Natural killer cell (primary cell): ENCODE data around the gene JARID2. TPM values are rescaled to one million over a fixed set of nuclear protein-coding genes. Genes with fewer than 3 reads are reported as not detected.
A peak's percentile ranks its signal among the peaks of the same experiment; 100 is the strongest.

ENCODE experiments used
- ATAC-seq, 3 donors: fragments of 150-1000 bp in 2 of 3; fragments of 200-7000 bp in 1 of 3; cut with Tn5 transposase; 1 replicate in 1 of 3; 2 replicates in 2 of 3; pipeline ENCODE4 v1.10.0; 2021; ENCODE audit warnings: mild to moderate bottlenecking in 2 of 3, moderate library complexity in 2 of 3
- DNase-seq, 2 donors: peaks; one replicate each; pipeline versions ENCODE4 v3.0.0 to v3.0.0-alpha.2; 2013 to 2021; ENCODE audit warnings: mixed read lengths in 1 of 2
- H3K27ac ChIP-seq: one replicate; pipeline ENCODE4 v1.5.1; 2013; ENCODE audit warnings: mild to moderate bottlenecking, low read length
- H3K27me3 ChIP-seq: one replicate; pipeline ENCODE4 v1.6.1; 2013; ENCODE audit warnings: low read length; ENCODE audit not compliant: control insufficient read depth, insufficient read depth
- H3K36me3 ChIP-seq: one replicate; pipeline ENCODE4 v1.6.1; 2013; ENCODE audit warnings: low read length; ENCODE audit not compliant: control insufficient read depth, insufficient read depth
- H3K4me1 ChIP-seq: one replicate; pipeline ENCODE4 v1.6.1; 2013; ENCODE audit warnings: low read length; ENCODE audit not compliant: control insufficient read depth, insufficient read depth
- H3K4me3 ChIP-seq: one replicate; pipeline ENCODE4 v1.5.1; 2013; ENCODE audit warnings: low read length
- H3K9me3 ChIP-seq: one replicate; pipeline ENCODE4 v1.6.1; 2013; ENCODE audit warnings: low read length; ENCODE audit not compliant: control insufficient read depth, insufficient read depth
- H3K27ac Mint-ChIP-seq, 2 donors: one replicate each; pipeline ENCODE4 v1.8.0; 2022; ENCODE audit warnings: mild to moderate bottlenecking in 2 of 2, mixed read lengths in 2 of 2, moderate library complexity in 1 of 2
- H3K27me3 Mint-ChIP-seq, 2 donors: one replicate each; pipeline ENCODE4 v1.8.0; 2022; ENCODE audit warnings: low read depth in 2 of 2, mixed read lengths in 2 of 2
- H3K36me3 Mint-ChIP-seq: one replicate; pipeline ENCODE4 v1.8.0; 2022; ENCODE audit warnings: mixed read lengths
- H3K4me1 Mint-ChIP-seq, 2 donors: one replicate each; pipeline ENCODE4 v1.8.0; 2022; ENCODE audit warnings: mixed read lengths in 2 of 2
- H3K4me3 Mint-ChIP-seq: one replicate; pipeline ENCODE4 v1.8.0; 2022; ENCODE audit warnings: mild to moderate bottlenecking, moderate library complexity, mixed read lengths
- H3K9me3 Mint-ChIP-seq, 2 donors: one replicate each; pipeline ENCODE4 v1.8.0; 2022; ENCODE audit warnings: mixed read lengths in 2 of 2
- CTCF ChIP-seq: fragments of 200-600 bp; IDR thresholded peaks from one replicate; pipeline ENCODE4 v1.8.0; 2022; ENCODE audit warnings: antibody characterized with exemption
- WGBS: methylation state at CpG from one replicate; pipeline ENCODE4 v1.1.7; 2013; ENCODE audit warnings: missing lambda C conversion rate; ENCODE audit not compliant: insufficient coverage; 5-methylcytosine and 5-hydroxymethylcytosine counted together
- intact Hi-C: fragments of 100-400 bp; cut with micrococcal nuclease; formaldehyde crosslinking; loops from one replicate; pipeline ENCODE4 v1.14.2; 2022
- total RNA-seq, 4 donors: library from RNA; stranded (reverse); fragments of 120-200 nt in 1 of 4; gene quantifications; one replicate each; pipeline versions ENCODE4 v1.2.3 to v1.2.4, GENCODE V29; 2013 to 2022

Gene JARID2
- total RNA-seq, 3 donors from 2014 or later (not counting 1 experiment from before 2014, with no cell fraction given): 49.9 to 60.9 (median 60.5) TPM

- no peak for TF ChIP-seq CTCF
- H3K27ac Mint-ChIP-seq: no peak overlapping the region
- Histone ChIP-seq H3K27ac (no peak overlapping the region), H3K9me3 (no peaks in the 10 kb centered on the region), H3K36me3 (peaks cover 4% of the 10 kb centered on the region), H3K27me3 (no peaks in the 10 kb centered on the region), H3K4me3 (no peak overlapping the region), H3K4me1 (peaks cover 3% of the 10 kb centered on the region)
- H3K9me3 Mint-ChIP-seq: no peaks in the 10 kb centered on the region
- H3K27me3 Mint-ChIP-seq: no peaks in the 10 kb centered on the region
- H3K4me1 Mint-ChIP-seq: peaks cover 39 to 40% of the 10 kb centered on the region in 2 donors
- peaks cover 5% of the 10 kb centered on the region for H3K36me3 Mint-ChIP-seq
- no peak overlapping the region for H3K4me3 Mint-ChIP-seq
- WGBS: 97% methylated on average over 2 of the region's 2 CpGs
- ATAC-seq: no peak
- intact Hi-C loops: no loop called here
- no peak for DNase-seq
Observed at GRCh38 chr6:15375018-15375417, 129.1 kb downstream of the JARID2 start.

- Histone ChIP-seq H3K36me3 (peaks cover 4% of the 10 kb centered on the region), H3K27ac (no peak overlapping the region), H3K4me1 (peaks cover 3% of the 10 kb centered on the region), H3K27me3 (no peaks in the 10 kb centered on the region), H3K9me3 (no peaks in the 10 kb centered on the region), H3K4me3 (no peak overlapping the region)
- DNase-seq: no peak
- no peak for TF ChIP-seq CTCF
- ATAC-seq: no peak
- Mint-ChIP-seq H3K27ac (no peak overlapping the region), H3K27me3 (no peaks in the 10 kb centered on the region), H3K4me1 (peaks cover 32 to 36% of the 10 kb centered on the region in 2 donors), H3K9me3 (no peaks in the 10 kb centered on the region), H3K36me3 (peaks cover 5% of the 10 kb centered on the region), H3K4me3 (no peak overlapping the region)
- 95% methylated on average over 4 of the region's 4 CpGs for WGBS
- intact Hi-C loops: no loop called here
Observed at GRCh38 chr6:15375638-15376290, 129.9 kb downstream of the JARID2 start.

- intact Hi-C loops: no loop called here
- no peaks in the 10 kb centered on the region for H3K27me3 Mint-ChIP-seq
- TF ChIP-seq CTCF: no peak
Observed at GRCh38 chr6:15376900-15377487, 131.1 kb downstream of the JARID2 start.

More at GRCh38 chr6:15376900-15377487, 131.1 kb downstream of the JARID2 start:
- Histone ChIP-seq H3K27ac (no peak overlapping the region), H3K36me3 (peaks cover 4% of the 10 kb centered on the region), H3K4me1 (peaks cover 3% of the 10 kb centered on the region), H3K9me3 (no peaks in the 10 kb centered on the region), H3K27me3 (no peaks in the 10 kb centered on the region), H3K4me3 (no peak overlapping the region)
- ATAC-seq: no peak
- no peak for DNase-seq
- Mint-ChIP-seq H3K4me3 (no peak overlapping the region), H3K27ac (peak overlapping the region; percentile 43 to 64), H3K4me1 (peaks cover 29 to 35% of the 10 kb centered on the region in 2 donors), H3K9me3 (no peaks in the 10 kb centered on the region), H3K36me3 (peaks cover 5% of the 10 kb centered on the region)
- 96% methylated on average over 2 of the region's 5 CpGs for WGBS
